Tibial artery (tissue), 4 donors: ENCODE measurements around the gene KHK.

Source experiments
- DNase-seq, 2 donors: peaks; one replicate each; pipeline ENCODE4 v3.0.0-alpha.2; 2019
- H3K27ac ChIP-seq, 2 donors: fragments of 200-600 bp; sonication (generic) in 1 of 2; 1 replicate in 1 of 2; 2 replicates in 1 of 2; pipeline ENCODE4 v1.5.1; 2018 to 2019; ENCODE audit warnings: mild to moderate bottlenecking in 1 of 2
- H3K27me3 ChIP-seq, 2 donors: fragments of 200-600 bp; sonication (generic) in 1 of 2; one replicate each; pipeline versions ENCODE4 v1.5.1 to v1.6.0; 2016 to 2019
- H3K36me3 ChIP-seq, 3 donors: fragments of 200-600 bp; sonication (generic) in 2 of 3; one replicate each; pipeline ENCODE4 v1.5.1; 2016 to 2019; ENCODE audit warnings: mild to moderate bottlenecking in 2 of 3
- H3K4me1 ChIP-seq, 4 donors: fragments of 200-600 bp; sonication (generic) in 2 of 4; 1 replicate in 3 of 4; 2 replicates in 1 of 4; pipeline ENCODE4 v1.5.1; 2016 to 2019
- H3K4me3 ChIP-seq, 2 donors: fragments of 200-600 bp; sonication (generic) in 1 of 2; 1 replicate in 1 of 2; 2 replicates in 1 of 2; pipeline ENCODE4 v1.5.1; 2018 to 2019; ENCODE audit warnings: mild to moderate bottlenecking in 2 of 2
- H3K9me3 ChIP-seq, 3 donors: fragments of 200-600 bp; sonication (generic) in 1 of 3; one replicate each; pipeline ENCODE4 v1.5.1; 2016 to 2019
- intact Hi-C: fragments of 100-400 bp; cut with DNase I; formaldehyde crosslinking; loops from one replicate; pipeline ENCODE4 v1.15.0; 2023; ENCODE audit warnings: low total_unique reads
- TF ChIP-seq, protein P1 (sequence below), 2 experiments: fragments of 200-600 bp in 1 of 2; fragments of 450-650 bp in 1 of 2; IDR thresholded peaks; one replicate each; pipeline ENCODE4 v1.5.1; 2017 to 2019; ENCODE audit warnings: antibody characterized with exemption in 2 of 2, mild to moderate bottlenecking in 1 of 2, moderate library complexity in 1 of 2

The KHK gene

DNA sequence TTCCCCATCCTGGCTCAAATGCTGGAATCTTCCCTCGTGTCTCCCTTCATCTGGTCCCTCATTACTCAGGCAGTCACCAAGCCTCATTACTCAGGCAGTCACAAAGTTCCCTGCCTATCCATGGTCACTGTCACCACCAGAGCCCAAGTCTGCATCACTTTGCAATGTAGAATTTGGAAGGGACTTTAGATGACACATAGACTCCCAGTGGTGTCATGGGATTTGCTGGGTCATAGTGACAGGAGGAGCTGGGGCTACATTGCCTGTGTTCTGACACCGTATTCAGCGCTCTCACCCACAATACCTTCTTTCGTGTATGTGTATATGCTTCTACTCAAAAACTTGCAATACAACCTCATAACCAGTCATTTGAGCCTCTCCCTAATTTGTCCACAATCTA is 10.2 kb upstream of the KHK start:
- Histone ChIP-seq H3K27me3 (no peaks in the 10 kb centered on the region), H3K27ac (peak overlapping the region; percentile 96 to 98), H3K4me3 (no peak overlapping the region), H3K9me3 (no peaks in the 10 kb centered on the region), H3K36me3 (no peaks in the 10 kb centered on the region), H3K4me1 (peaks cover 0 to 72% (median 54%) of the 10 kb centered on the region in 4 donors)
- DNase-seq, result no peak
- TF ChIP-seq, protein P1, sequence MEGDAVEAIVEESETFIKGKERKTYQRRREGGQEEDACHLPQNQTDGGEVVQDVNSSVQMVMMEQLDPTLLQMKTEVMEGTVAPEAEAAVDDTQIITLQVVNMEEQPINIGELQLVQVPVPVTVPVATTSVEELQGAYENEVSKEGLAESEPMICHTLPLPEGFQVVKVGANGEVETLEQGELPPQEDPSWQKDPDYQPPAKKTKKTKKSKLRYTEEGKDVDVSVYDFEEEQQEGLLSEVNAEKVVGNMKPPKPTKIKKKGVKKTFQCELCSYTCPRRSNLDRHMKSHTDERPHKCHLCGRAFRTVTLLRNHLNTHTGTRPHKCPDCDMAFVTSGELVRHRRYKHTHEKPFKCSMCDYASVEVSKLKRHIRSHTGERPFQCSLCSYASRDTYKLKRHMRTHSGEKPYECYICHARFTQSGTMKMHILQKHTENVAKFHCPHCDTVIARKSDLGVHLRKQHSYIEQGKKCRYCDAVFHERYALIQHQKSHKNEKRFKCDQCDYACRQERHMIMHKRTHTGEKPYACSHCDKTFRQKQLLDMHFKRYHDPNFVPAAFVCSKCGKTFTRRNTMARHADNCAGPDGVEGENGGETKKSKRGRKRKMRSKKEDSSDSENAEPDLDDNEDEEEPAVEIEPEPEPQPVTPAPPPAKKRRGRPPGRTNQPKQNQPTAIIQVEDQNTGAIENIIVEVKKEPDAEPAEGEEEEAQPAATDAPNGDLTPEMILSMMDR (IDR thresholded peaks at IDR 0.05), result no peak
- intact Hi-C loops, result no loop called here

DNA sequence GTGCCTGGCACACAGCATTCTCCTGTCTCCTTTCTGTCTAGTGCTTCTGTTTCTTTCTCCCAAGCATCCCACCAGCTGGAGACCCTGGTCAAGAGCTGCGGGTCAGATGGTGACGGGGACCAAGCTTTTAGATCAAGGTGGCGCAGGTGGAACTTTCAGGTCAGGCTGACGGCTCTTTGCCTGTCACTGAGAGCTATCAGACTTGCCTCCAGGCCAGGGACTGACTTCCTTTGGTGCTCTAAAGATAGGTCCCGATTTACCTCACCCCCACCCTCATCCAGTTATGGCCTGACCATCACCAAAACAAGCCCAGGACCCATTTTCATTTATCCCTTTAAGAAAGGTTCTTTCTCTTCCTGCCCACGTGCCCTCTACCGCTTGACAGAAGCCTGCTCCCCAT is 9.3 kb upstream of the KHK start:
- H3K27ac ChIP-seq, result peak overlapping the region; percentile 96 to 98
- no peaks in the 10 kb centered on the region for H3K9me3 ChIP-seq
- TF ChIP-seq, protein P1 (IDR thresholded peaks at IDR 0.05), result no peak
- H3K27me3 ChIP-seq, result no peaks in the 10 kb centered on the region
- H3K4me3 ChIP-seq, result no peak overlapping the region
- intact Hi-C loops, result no loop called here
- peaks cover 0 to 77% (median 61%) of the 10 kb centered on the region in 4 donors for H3K4me1 ChIP-seq
- DNase-seq, result no peak
- H3K36me3 ChIP-seq, result peaks cover 1 to 4% (median 3%) of the 10 kb centered on the region in 3 donors

DNA sequence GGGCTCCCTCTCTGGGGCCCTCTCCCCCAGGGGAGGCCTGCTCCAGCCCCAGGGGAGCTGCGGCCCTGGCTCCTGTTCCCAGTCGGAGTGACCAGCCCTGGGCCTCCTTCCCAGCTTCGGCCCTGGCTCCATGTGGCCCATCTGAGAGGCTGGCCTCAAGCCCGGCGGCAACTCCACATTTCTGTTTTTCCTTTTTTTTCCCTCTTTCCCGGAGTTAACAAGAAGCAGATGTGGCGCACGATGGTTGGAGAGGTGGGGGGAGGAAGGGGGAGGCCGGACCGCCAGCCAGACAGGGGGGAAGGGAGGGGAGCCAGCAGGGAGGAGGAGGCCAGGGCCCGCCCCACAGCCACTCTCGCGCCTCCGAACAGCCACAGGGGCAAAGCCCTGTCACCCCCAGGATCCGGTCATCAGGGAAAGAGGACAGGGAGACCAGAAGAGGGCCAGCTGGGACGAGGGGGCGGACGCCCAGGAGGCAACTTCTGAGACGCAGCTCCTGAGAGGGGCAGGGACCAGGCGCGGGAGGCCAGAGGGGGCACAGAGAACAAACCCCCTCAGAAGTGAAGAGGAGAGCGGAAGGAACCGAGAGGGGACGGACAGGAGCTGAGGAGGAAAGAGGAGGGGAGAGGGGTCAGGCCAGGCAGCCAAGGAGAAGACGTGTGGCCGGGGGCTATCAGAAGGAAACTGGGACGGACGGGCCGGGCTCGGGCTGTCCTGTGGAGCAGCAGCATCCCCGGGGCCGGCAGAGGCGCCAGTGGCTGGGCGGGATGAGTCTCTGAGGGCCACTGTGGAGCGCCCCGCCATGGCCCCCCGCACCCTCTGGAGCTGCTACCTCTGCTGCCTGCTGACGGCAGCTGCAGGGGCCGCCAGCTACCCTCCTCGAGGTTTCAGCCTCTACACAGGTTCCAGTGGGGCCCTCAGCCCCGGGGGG is 8.0 kb upstream of the KHK start, which contains the start of gene EMILIN1:
EMILIN1 (plus strand) TSS at position 349 of the 928 bp plus-strand sequence; CDS start at position 800, 451 bp downstream.
- H3K36me3 ChIP-seq, result peaks cover 10 to 16% (median 15%) of the 10 kb centered on the region in 3 donors
- no peaks in the 10 kb centered on the region for H3K9me3 ChIP-seq
- H3K27me3 ChIP-seq, result no peaks in the 10 kb centered on the region
- peaks cover 0 to 69% (median 59%) of the 10 kb centered on the region in 4 donors for H3K4me1 ChIP-seq
- H3K27ac ChIP-seq, result peak within 1 kb of the TSS; percentile 96 to 98
- peak within 1 kb of the TSS; percentile 67 to 75 for H3K4me3 ChIP-seq
- TF ChIP-seq, protein P1 (IDR thresholded peaks at IDR 0.05), result no peak
- peak; percentile 92 to 98 for DNase-seq
- intact Hi-C loops, result no loop called here

DNA sequence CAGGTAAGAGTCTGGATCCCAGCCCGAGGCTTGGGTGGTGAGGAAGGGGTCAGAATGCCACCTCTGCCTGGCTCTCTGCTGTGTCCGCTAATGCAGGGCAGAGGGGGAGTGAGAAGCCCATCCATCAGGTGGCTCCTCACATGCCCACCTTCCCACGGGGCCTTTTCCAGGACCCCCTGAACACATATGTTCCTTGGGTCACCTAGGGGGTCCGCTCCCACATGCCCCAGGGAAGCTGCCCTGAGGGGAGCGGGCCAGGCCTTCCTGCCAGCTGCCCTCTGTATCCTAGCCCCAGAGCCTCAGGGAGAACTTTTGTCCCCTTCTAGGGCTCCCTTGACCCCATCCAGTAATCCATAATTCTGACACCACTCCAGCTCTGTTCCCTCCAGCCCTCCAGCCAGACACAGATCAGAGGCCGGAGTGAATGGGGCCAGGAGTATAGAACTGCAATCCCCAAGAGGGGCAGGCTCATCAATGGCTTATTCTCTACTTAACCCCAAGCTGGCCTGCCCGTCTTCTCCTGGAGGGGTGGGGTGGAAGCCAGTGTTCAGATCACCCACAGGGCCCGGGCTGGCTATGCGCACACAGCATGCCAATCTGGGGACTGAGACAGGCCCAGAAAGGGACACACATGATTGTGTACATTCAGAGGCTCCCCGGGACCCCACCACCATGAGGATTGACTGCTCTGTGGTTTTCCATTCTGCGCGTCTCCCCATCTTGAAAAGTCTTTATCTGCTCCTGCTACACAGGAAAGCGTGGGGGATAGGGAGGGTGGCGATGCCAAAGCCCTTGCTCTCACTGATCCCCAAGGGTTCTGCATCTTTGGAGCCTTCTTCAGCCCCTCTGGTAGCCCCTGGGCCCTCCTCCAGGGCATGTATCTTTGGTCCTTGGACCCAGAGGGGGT is 7.1 kb upstream of the KHK start:
- TF ChIP-seq, protein P1 (IDR thresholded peaks at IDR 0.05), result no peak
- H3K4me1 ChIP-seq, result peaks cover 0 to 60% (median 56%) of the 10 kb centered on the region in 4 donors
- H3K27me3 ChIP-seq, result no peaks in the 10 kb centered on the region
- peaks cover 10 to 19% (median 18%) of the 10 kb centered on the region in 3 donors for H3K36me3 ChIP-seq
- intact Hi-C loops, result loop anchor here (5.0 kb wide), 1 partner anchor 47 kb away; the partner anchor contains the start of gene TMEM214
- no peak for DNase-seq
- H3K9me3 ChIP-seq, result no peaks in the 10 kb centered on the region
- H3K27ac ChIP-seq, result peak overlapping the region; percentile 96 to 98
- peak overlapping the region; percentile 67 to 75 for H3K4me3 ChIP-seq

DNA sequence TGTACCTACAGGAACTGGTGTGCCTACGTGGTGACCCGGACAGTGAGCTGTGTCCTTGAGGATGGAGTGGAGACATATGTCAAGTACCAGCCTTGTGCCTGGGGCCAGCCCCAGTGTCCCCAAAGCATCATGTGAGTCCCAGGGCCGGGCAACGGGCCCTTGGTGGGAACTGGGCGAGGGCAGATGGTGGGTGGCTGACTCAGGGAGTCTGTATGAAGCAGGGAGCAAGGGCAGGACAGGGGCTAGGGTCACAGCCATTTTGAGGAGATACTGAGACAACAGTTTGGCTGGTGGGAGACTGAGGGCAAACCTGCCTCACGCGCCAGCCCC is 6.5 kb upstream of the KHK start:
- TF ChIP-seq, protein P1 (IDR thresholded peaks at IDR 0.05), result no peak
- no peak for DNase-seq
- no peaks in the 10 kb centered on the region for H3K9me3 ChIP-seq
- H3K27me3 ChIP-seq, result no peaks in the 10 kb centered on the region
- peaks cover 0 to 56% (median 54%) of the 10 kb centered on the region in 4 donors for H3K4me1 ChIP-seq
- intact Hi-C loops, result loop anchor here (5.0 kb wide), 1 partner anchor 48 kb away; the partner anchor contains the start of gene TMEM214
- peak overlapping the region; percentile 67 to 75 for H3K4me3 ChIP-seq
- peak overlapping the region; percentile 96 to 98 for H3K27ac ChIP-seq
- H3K36me3 ChIP-seq, result peaks cover 10 to 19% (median 18%) of the 10 kb centered on the region in 3 donors
